Omental fat pad (tissue), 4 donors: ENCODE data around the gene WWTR1. TPM values are rescaled to one million over a fixed set of nuclear protein-coding genes. Genes with fewer than 3 reads are reported as not detected.

ENCODE experiments used
- ATAC-seq: fragments of 150-250 bp; one replicate; pipeline ENCODE4 v1.9.1; 2016; ENCODE audit warnings: mild to moderate bottlenecking, moderate library complexity; ENCODE audit not compliant: low FRiP score
- DNase-seq: peaks from one replicate; pipeline ENCODE4 v3.0.0-alpha.2; 2019; ENCODE audit warnings: low spot score
- small RNA-seq: library from RNA; depleted of rRNA; stranded (forward); fragments of <200 nt; gene quantifications from one replicate; pipeline ENCODE3, GENCODE V24; 2016
- total RNA-seq, 4 donors: library from RNA; depleted of rRNA; stranded (reverse); fragments of >200 nt; gene quantifications; one replicate each; pipeline ENCODE4 v1.1.0, GENCODE V29; 2016
- TF ChIP-seq, protein P1 (sequence below), 3 donors: fragments of 450-650 bp; IDR thresholded peaks; one replicate each; pipeline ENCODE4 v1.5.1; 2016 to 2017; ENCODE audit warnings: antibody characterized with exemption in 3 of 3, mild to moderate bottlenecking in 3 of 3, moderate library complexity in 2 of 3

The WWTR1 gene
- total RNA-seq, 4 donors from 2014 or later = 57.4 to 130 (median 77.7) TPM

- TF ChIP-seq, protein P1, sequence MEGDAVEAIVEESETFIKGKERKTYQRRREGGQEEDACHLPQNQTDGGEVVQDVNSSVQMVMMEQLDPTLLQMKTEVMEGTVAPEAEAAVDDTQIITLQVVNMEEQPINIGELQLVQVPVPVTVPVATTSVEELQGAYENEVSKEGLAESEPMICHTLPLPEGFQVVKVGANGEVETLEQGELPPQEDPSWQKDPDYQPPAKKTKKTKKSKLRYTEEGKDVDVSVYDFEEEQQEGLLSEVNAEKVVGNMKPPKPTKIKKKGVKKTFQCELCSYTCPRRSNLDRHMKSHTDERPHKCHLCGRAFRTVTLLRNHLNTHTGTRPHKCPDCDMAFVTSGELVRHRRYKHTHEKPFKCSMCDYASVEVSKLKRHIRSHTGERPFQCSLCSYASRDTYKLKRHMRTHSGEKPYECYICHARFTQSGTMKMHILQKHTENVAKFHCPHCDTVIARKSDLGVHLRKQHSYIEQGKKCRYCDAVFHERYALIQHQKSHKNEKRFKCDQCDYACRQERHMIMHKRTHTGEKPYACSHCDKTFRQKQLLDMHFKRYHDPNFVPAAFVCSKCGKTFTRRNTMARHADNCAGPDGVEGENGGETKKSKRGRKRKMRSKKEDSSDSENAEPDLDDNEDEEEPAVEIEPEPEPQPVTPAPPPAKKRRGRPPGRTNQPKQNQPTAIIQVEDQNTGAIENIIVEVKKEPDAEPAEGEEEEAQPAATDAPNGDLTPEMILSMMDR (IDR thresholded peaks at IDR 0.05) = no peak
- no peak for ATAC-seq
Measured at GRCh38 chr3:149472030-149472797, 185.6 kb downstream of the WWTR1 start.

DNA sequence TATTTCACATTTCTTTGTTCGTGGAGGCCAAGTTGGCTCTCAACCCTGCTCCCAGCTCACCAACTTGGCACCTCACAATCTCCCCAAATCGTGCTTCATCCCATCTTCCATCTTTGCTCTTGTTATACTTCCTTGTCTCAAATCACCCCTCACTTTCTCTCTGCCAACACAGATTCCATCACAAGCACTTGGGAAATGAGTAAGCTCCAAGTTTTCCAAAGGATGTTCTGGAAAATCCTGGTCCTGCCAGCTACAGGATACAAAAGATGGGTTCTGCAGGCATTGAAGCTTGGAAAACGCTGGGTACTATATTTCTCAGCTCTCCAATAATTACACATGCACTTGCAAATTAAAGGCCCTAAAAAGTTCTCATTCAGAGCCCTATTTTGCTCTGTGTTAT is 187.4 kb downstream of the WWTR1 start:
- DNase-seq (no peak), ATAC-seq (no peak)
- TF ChIP-seq, protein P1 (IDR thresholded peaks at IDR 0.05) = no peak

More at GRCh38 chr3:149472030-149472797, 185.6 kb downstream of the WWTR1 start:
- no peak for DNase-seq

DNA sequence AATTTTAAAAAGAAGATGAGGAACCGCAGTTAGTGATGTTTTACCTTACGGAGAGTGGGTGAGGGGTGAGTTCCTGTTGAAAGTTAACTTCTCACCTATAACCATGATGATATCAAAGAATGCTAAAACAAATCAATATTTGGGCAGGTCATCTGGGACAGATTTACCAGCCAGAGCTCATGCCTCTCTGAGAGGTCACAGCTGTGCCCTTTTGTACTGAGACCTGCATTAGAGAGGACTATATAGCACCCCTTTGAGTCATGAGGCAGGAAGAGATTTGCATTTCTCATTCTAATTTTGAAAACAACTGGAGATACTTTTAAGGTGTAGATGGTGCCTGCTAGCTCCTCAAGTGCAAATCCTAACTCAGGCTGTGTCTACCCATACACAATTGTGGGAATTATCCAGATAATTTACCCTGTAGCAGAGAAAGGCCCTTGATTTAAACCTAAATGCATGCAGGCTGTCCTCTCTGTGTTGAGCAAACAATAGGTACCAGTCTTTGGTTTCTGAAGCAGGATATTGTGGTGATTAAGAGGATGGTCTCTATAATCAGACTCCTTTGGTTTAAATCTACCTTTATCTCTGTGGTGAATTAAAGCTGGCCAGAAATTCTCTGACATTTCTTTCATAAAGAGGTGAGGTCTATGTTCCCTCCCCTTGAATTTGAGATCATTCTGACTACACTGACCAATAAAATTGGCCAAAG is 189.2 kb downstream of the WWTR1 start:
- DNase-seq (no peak), ATAC-seq (no peak)
- TF ChIP-seq, protein P1 (IDR thresholded peaks at IDR 0.05) = no peak

Small RNA genes within 50 kb of the gene (small RNA-seq; reads per million reads assigned to genes)
- gene RNU6-1098P = not detected

Other genes with a start within 250 kb of the WWTR1 start
- under 1 TPM in 2 of 4 donors, not detected in 2; 0.24 to 0.65 TPM for gene TM4SF4, start 183.3 kb downstream of the WWTR1 start, total RNA-seq
- 10 to 100 TPM; 13.1 to 34.8 (median 19.5) TPM for gene COMMD2, start 94.5 kb upstream of the WWTR1 start, total RNA-seq
- not detected for gene ANKUB1, start 134.5 kb upstream of the WWTR1 start, total RNA-seq
- 100 to 1,000 TPM in 2 of 4 donors, 10 to 100 TPM in 2; 77.7 to 105 (median 95.9) TPM for gene RNF13, start 155.2 kb upstream of the WWTR1 start, total RNA-seq